ENCODE measurements around the gene HAL.

The HAL gene

GRCh38 chr12:95962222-95962621 lies 33.9 kb downstream of the HAL start:
- no peak overlapping the region for H3K4me3 ChIP-seq (ENCODE audit: low read depth, low read length)
- no peak for TF ChIP-seq MYC (IDR thresholded peaks at IDR 0.05; ENCODE audit: low read depth, low read length)
- TF ChIP-seq POLR2A (IDR thresholded peaks at IDR 0.05; ENCODE audit: extremely low read depth, insufficient read length): no peak
- TF ChIP-seq MAX (IDR thresholded peaks at IDR 0.05; ENCODE audit: low read depth, low read length): no peak
- TF ChIP-seq, protein P1, sequence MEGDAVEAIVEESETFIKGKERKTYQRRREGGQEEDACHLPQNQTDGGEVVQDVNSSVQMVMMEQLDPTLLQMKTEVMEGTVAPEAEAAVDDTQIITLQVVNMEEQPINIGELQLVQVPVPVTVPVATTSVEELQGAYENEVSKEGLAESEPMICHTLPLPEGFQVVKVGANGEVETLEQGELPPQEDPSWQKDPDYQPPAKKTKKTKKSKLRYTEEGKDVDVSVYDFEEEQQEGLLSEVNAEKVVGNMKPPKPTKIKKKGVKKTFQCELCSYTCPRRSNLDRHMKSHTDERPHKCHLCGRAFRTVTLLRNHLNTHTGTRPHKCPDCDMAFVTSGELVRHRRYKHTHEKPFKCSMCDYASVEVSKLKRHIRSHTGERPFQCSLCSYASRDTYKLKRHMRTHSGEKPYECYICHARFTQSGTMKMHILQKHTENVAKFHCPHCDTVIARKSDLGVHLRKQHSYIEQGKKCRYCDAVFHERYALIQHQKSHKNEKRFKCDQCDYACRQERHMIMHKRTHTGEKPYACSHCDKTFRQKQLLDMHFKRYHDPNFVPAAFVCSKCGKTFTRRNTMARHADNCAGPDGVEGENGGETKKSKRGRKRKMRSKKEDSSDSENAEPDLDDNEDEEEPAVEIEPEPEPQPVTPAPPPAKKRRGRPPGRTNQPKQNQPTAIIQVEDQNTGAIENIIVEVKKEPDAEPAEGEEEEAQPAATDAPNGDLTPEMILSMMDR (IDR thresholded peaks at IDR 0.05; ENCODE audit: low read depth, low read length): no peak
- DNase-seq (ENCODE audit: low read depth): no peak

DNA sequence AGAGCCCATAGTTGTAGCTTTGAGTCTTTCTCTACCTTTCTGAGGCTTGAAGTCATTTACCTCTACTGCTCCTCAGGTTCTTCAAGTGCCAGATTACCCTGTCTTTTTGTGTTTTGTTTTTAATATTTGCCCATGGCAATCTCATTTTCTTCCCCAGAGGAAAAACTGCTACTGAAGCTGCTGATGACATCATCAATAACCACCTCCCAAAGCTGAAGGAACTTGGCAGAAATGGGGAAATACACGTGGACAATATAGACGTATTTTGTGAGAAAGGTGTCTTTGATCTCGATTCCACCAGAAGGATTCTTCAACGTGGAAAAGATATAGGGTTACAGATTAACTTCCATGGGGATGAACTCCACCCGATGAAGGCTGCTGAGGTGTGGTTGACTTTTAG lies 35.9 kb downstream of the HAL start:
- peak; percentile 18 for DNase-seq (ENCODE audit: low read depth)
- no peak overlapping the region for H3K4me3 ChIP-seq (ENCODE audit: low read depth, low read length)
- TF ChIP-seq MYC (IDR thresholded peaks at IDR 0.05; ENCODE audit: low read depth, low read length) (no peak), MAX (IDR thresholded peaks at IDR 0.05; ENCODE audit: low read depth, low read length) (peak; percentile 46; the same call in 1 of the 2 replicates)
- TF ChIP-seq, protein P1 (IDR thresholded peaks at IDR 0.05; ENCODE audit: low read depth, low read length): no peak

- no peak overlapping the region for H3K4me3 ChIP-seq (ENCODE audit: low read depth, low read length)
- TF ChIP-seq, protein P1 (IDR thresholded peaks at IDR 0.05; ENCODE audit: low read depth, low read length): peak; percentile 34
- TF ChIP-seq POLR2A (IDR thresholded peaks at IDR 0.05; ENCODE audit: extremely low read depth, insufficient read length): no peak
- DNase-seq (ENCODE audit: low read depth): peak; percentile 60
Observed at GRCh38 chr12:95959107-95959506, 37.0 kb downstream of the HAL start.

GRCh38 chr12:95956557-95957145 lies 39.5 kb downstream of the HAL start:
- no peak for DNase-seq (ENCODE audit: low read depth)
- no peak overlapping the region for H3K4me3 ChIP-seq (ENCODE audit: low read depth, low read length)
- TF ChIP-seq MYC (IDR thresholded peaks at IDR 0.05; ENCODE audit: low read depth, low read length): no peak
- TF ChIP-seq, protein P1 (IDR thresholded peaks at IDR 0.05; ENCODE audit: low read depth, low read length): no peak
- no peak for TF ChIP-seq POLR2A (IDR thresholded peaks at IDR 0.05; ENCODE audit: extremely low read depth, insufficient read length)
- no peak for TF ChIP-seq MAX (IDR thresholded peaks at IDR 0.05; ENCODE audit: low read depth, low read length)

DNA sequence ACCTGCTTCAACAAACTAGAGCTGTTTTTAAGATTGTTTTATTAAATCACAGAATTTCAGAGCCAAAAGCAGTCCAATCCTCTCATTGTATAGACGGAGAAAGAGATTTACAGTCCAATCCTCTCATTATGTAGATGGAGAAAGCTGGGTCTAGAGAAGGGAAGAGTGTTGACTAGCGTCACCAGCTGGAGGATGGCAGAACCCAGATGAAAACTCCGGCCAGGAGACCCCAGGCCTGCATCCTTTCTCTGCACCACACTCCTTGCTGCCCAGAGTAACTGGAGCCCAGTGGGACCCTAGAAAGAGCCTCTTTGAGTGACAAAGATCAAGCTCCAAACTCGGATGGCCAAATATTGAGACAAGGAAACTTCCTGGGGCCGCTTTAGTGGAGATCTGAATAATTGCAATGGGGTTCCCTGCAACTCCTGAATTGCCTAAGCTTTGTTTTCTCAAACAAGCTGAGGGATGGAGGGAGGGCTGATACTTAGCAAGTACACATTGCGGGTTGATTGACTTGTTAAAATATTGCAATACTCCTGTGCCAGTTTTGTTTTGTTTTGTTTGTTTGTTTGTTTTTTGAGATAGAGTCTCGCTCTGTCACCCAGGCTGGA lies 40.5 kb downstream of the HAL start:
- TF ChIP-seq, protein P1 (IDR thresholded peaks at IDR 0.05; ENCODE audit: low read depth, low read length): no peak
- no peak for TF ChIP-seq MYC (IDR thresholded peaks at IDR 0.05; ENCODE audit: low read depth, low read length)
- no peak for TF ChIP-seq MAX (IDR thresholded peaks at IDR 0.05; ENCODE audit: low read depth, low read length)
- TF ChIP-seq POLR2A (IDR thresholded peaks at IDR 0.05; ENCODE audit: extremely low read depth, insufficient read length): no peak
- no peak for DNase-seq (ENCODE audit: low read depth)
- H3K4me3 ChIP-seq (ENCODE audit: low read depth, low read length): no peak overlapping the region
